ENCODE results near the gene ADGRB3.
"Not testable (repeated sequence)": the region's sequence is repeated elsewhere in the genome, so short reads cannot be mapped to it uniquely, and the experiment has no call there.

Gene ADGRB3

DNA sequence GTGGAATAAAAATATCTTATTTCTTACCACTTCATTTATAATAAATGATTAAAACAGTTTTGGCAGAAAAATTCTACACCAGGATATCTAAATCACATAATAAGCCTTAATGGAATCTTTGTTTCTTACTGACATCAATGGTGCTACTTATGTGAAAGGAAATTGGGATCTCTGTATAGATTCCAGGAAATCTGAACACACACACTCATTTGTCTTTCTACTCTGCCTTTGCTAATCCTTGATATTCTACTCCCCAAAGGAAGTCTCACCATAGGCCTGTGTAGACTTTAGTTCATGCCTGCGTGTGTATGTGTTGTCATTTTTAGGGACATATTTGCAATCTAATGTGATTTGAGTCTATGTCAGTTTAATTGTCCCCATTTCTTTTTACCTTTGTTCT, 7.9 kb downstream of the ADGRB3 start:
- DNase-seq (ENCODE audit: insufficient read length, low spot score) (no peak), FAIRE-seq (no peak)

DNA sequence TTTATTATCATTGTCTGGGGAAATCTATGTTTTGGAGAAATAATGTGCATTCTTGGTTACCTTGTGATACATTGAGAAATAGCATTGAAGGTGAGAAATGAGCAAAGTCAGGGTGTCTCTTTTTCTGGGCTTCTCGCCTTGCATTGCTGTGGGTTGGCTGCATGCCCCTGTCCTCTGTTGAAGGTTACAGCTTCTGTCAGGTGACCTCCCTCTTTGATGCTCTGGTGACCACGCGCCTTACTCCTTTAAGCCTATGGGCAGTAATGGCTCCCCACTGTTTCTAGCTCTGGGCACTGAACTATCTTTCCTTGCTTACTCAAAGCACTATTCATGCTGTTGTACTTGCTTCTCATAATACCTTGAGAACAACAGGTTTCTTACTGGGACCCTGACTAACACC, 14.6 kb downstream of the ADGRB3 start:
- FAIRE-seq (no peak), DNase-seq (ENCODE audit: insufficient read length, low spot score) (no peak)

DNA sequence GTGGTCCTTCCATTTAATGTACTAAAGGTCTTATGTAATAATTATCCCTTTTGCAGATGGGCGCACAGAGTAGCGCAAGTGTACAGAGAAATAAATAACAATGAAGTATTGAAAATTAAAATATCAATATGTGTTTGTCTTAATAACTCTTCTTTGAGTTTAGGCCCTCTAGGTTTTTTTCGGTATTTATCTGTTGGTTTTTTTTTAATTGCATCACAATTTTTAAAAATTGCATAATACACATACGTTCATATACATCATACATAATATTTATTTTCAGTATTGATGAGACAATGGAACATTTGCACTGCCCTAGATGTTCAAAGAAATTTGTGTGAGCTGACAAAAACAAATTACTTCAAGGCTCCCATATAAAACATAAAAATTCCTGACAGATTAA, 15.1 kb downstream of the ADGRB3 start:
- no peak for FAIRE-seq
- DNase-seq (ENCODE audit: insufficient read length, low spot score) = no peak

DNA sequence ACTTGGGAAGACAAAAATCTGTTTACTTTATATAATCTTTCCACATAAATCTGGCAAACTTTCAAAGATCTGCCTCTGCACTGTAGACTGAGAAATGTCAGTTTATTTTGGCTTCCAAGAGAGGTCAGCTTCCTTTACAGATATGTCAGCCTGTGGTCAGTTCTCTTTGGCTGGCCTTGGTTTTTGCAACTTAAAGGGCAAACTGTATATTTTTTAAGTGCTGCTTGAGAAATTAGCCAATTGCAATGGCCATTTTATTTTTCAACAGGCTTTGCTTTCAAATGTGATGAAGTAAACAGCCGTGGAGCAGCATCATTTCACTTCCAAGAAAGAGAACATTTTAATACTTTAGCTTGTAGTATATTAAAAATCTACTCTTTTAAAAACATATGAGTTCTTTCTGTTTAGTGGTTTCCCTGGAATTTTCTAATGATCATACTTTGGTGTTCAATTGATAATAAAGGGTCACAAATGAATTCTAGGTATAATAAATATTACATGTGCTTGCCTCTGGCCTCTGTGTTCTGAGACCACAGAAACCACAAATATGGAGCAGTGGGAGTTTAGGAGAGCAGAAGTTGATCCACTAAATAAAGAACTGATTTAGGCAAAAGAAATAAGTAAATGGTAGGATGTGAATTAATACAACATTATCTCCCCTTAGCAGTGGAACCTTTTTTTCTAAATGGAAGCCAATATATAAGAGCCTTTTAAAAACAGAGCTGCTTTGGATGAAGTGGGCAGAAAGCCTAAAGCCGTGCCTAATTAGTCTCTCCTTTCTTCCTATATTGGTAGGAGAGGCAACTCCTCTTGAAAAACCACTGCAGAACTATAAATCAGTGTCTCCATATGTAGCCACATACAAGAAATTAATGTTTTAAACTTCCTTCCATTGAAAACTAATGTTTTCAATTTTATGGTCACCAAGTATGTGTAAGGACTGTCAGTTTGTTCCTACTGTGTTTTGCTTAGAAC, 16.2 kb downstream of the ADGRB3 start:
- FAIRE-seq (no peak), DNase-seq (ENCODE audit: insufficient read length, low spot score) (no peak)

DNA sequence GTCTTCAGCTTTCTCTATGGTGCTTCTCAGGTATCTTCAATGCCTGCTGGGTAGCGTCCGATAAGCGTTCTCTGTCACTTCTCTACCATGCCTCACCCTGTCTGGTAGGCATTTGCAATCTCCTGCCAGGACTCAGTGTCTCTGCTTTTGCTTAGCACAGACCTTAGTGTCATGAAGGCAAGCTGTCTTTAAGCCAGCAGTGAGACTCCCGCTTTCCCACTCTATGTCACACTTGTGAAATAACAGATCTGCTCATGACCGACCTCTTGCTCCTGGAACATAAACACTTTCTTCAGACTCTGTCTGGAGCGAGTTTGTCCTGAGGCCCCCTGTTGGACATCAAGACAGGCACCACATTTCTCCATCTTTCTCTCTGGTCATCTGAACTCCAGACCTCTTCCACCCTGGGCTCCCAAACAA, 17.0 kb downstream of the ADGRB3 start:
- no peak for FAIRE-seq
- no peak for DNase-seq (ENCODE audit: insufficient read length, low spot score)

DNA sequence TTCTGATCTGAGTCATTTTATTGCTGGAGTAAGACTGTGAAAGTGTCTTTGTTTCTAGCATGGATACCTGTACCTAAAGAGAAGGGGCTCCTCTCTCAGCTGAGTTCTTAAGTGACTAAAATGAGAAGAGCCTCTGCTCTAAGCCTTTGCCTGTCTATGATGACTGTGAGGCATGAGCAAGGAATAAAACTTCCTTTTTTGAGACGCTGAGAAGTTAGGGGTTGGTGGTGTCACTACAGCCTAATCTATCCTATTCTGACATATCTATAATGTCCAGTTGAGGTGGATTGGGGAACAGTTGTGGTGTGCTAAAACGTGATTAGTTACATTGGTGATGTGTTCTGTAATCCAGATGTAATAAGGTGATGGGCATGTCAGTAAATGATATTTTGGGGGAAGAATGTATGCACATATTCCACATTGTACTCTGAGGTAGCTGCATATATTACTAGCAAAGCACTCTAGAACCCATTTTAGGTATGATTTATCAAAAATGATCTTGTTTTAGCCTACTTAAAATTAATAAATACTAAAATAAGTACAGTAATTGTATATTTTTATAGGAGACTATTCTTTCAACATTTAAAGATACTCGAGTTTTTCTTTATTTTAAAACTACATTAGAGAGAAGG, 18.1 kb downstream of the ADGRB3 start:
- DNase-seq (ENCODE audit: insufficient read length, low spot score) = no peak
- no peak for FAIRE-seq

DNA sequence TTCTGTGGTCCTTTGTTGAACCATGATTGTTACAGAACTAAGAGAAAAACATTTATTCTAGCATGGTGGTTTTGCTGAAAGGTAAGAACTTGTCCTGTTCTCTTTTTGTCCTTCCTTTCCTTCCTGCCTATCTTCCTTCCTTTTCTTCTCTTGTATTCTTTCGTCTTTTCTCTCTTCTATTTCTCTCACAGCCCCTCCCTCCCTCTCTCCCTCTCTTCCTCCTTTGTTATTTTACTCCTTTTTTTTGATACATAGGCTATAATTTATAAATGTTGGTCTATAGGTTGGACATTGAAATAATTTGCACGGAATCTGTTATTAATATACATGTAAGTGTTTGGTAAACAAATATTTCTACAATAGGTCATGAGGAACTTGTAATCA, 18.6 kb downstream of the ADGRB3 start:
- DNase-seq (ENCODE audit: insufficient read length, low spot score) (no peak), FAIRE-seq (no peak)

DNA sequence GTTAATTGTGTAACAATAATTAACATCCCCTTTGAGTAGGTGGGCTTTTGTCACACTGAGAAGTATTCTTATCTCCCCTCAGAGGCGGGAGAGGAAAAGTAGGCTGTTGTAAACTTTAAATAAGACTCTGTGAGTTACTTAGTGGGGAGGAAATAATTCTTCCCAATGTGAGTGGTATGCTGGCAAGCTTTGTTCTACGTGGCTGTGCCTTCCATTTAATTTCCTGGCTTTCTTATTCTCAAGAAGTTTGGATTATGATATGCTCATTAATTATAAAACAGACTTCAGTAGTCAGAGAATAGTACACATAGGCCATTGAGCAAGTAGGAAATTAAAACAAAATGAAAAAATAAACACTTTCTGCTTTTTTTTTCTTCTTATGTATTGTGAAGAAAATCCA, 19.1 kb downstream of the ADGRB3 start:
- no peak for FAIRE-seq

DNA sequence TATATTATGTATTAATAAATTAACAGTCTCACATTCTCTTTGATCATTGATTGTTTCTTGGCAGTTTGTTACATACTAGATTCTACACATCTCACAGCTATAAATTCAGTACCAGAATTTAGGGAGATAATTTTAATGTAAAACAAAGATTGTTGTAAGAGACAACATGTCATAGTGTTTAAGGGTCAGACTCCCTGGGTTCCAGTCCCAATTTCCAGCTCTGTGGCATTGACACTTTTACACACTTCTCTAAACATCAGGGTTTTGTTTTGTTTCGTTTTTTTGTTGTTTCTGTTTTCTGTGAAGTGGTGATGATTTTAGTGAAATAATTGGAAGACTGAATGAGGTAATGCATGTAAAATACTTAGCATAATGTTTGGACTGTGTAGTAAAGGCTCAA, 19.9 kb downstream of the ADGRB3 start:
- FAIRE-seq (no peak), DNase-seq (ENCODE audit: insufficient read length, low spot score) (no peak)

More for the DNA sequence above, 19.1 kb downstream of the ADGRB3 start:
- no peak for DNase-seq (ENCODE audit: insufficient read length, low spot score)

DNA sequence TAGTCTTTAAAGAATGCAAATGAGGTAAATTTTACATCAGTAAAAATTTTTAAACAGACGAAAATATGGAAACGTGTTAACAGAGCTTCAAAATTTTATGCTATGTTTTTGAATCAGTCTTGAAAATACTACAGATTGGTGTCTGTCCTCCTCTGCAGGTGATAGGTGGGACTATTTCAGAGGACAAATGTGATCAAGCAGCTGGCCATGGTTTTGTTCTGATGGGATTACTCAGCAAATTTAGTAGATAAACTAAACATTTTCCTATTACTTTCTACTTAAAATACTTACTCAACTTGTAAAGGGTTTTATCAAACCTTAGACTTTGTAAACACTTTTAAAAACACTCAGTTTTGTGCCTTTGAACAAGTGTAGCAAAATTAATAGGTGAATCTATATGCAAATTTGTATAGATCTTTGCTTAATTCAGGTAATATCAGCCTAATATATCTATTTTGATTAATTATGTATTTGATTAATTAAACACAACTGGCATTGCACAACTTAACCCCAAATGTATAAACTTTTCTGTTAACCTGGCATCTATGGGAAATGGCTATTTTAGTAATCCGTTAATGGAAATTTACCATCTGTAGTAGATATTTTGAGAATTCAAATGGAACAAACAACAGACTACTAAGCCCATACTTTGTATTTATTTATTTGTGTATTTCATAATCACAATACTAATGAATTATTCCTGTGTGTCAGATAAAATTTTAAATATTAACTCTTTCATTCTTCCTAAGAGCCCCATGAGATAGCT, 22.5 kb downstream of the ADGRB3 start:
- DNase-seq (ENCODE audit: insufficient read length, low spot score) (no peak), FAIRE-seq (no peak)

DNA sequence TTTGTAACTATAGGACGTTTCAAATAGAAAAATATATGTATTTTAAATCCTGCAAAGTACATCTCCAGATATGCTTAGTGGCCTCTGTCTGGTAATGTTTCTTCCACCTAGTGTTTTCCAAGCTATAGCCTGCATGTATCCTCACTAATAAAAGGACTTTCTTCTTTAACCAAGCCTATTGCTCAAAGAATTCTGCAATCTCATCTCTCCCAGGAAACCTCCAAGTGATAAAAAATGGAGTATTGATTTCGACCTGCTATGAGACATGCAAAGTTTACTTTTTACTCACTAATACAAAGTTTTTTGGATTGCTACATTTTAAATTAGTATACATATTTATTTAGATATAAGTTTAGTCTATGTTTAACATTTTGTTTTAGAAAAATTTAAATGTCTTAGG, 23.3 kb downstream of the ADGRB3 start:
- DNase-seq (ENCODE audit: insufficient read length, low spot score) = no peak
- FAIRE-seq = no peak

DNA sequence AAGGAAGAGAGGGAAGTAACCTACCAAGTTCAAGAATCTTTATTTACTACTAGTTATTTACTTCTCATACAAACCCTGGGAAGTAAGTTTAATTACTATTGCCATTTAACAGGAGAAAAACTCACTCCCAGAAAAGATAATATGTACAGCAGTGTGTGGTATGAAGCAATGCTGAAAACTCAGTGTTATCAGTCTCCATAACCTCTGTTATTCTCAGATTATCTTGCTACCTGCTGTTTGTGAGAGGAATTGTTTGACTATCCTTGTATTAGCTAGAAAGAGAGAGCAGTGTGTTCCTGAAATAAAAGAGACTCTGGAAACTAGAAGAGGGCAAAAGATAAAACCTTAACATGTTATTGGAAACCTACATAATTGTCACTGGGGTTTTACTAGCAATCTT, 38.2 kb downstream of the ADGRB3 start:
- no peak for DNase-seq (ENCODE audit: insufficient read length, low spot score)
- no peak for FAIRE-seq

DNA sequence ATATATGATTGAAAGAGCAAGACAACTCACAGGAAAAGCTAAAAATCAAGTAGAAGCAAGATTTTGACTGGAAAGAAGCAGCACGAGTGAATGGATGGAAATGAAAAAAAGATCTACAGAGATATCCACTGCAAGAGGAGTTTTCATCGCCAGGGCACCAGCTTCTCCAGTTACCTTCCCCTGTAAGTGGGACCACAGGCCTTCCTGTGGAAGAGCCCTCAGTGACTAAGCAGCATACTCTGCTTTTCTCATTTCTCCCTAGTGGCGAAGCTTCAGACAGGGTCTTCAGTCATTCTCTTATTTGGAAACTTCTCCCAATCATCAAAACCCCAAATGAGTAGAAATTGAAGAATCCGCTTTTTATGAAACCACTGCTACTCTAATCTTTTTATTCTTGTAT, 40.5 kb downstream of the ADGRB3 start:
- FAIRE-seq (no peak), DNase-seq (ENCODE audit: insufficient read length, low spot score) (no peak)

DNA sequence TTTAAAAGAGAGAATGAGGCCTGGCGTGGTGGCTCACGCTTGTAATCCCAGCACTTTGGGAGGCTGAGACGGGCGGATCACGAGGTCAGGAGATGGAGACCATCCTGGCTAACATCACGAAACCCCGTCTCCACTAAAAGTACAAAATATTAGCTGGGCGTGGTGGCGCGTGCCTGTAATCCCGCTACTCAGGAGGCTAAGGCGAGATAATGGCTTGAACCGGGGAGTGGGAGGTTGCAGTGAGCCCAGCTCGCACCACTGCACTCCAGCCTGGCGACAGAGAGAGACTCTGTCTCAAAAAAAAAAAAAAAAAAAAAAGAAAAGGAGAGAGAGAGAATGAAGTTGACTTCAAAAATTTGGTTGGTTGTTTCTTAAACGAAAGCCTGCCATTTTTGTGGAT, 41.0 kb downstream of the ADGRB3 start:
- DNase-seq (ENCODE audit: insufficient read length, low spot score) = not testable (repeated sequence)

DNA sequence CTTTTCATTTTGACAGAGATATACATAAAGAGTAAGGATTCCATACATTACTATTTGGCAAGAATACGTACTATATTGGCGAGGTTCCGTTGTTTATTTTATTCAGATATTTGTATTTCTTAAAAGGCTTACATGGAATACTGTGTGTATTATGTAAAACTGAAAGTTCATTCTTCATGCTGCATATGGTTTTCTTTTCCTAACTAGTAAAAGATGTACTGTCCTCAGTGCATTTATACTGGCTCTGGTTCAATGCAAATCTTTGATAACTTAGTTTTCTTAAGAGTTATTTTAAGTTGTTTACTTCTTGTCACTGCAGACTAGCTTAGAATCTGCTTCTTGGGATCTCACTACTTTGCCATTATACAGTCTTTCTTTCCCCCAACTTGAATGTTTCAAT, 42.0 kb downstream of the ADGRB3 start:
- FAIRE-seq = no peak
- no peak for DNase-seq (ENCODE audit: insufficient read length, low spot score)

More for the DNA sequence above, 41.0 kb downstream of the ADGRB3 start:
- FAIRE-seq = not testable (repeated sequence)

DNA sequence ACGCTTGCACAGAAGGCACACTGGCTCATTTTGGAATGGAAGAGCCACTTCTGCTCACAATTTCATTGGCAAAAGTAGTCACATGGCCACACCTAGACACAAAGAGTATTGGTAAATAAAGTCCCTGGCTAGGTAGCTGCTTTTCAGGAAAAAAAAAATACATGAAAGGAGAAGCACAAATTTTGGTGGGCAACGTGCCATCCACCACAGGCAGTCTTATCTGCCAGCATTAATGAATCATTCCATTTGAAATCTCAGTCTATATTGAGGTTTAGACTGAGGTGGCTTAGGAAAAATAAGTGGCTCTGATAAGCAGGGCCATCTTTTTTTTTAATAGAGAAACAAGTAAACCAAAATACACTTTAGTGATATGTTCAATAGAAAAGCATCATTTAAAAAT, 44.3 kb downstream of the ADGRB3 start:
- FAIRE-seq (no peak), DNase-seq (ENCODE audit: insufficient read length, low spot score) (no peak)

DNA sequence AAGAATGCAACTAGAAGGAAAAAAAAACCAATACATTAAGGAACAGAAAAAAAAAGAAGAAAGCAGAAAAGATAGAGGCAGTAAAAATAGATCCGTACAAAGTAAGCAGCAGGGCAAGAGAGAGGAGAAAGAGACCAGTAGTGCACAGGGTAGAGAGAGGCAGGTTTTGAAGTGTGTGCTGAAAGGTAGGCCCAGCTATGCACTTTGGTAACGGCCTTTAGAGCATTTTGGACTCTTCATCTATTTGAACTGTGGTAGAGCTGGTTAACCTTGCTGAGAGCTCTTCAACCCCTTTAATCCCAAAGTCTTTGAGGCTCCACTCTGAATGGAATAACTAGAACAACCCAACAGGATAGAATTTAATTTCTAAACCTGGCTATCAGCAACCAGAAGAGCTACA, 45.2 kb downstream of the ADGRB3 start:
- DNase-seq (ENCODE audit: insufficient read length, low spot score) (no peak), FAIRE-seq (no peak)

DNA sequence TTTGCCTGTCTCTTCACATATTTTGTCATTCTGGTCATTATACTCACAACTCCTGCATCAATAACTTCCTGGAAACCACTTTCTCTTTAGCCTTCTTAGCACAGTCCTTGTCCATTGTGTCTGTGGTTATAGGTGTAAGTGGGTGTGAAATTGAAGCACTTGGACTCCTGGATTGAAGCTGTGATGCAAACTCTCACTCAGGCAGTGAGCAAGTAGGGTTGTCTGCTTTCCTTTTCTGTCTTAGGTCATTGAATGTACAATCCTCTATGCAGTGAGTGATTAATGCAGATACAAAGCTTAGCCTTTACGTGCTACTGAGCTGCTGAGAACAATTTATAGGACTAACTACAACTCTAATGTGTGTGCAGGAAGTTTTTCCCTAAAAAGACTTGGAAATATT, 54.8 kb downstream of the ADGRB3 start:
- FAIRE-seq = no peak
- DNase-seq (ENCODE audit: insufficient read length, low spot score) = no peak

DNA sequence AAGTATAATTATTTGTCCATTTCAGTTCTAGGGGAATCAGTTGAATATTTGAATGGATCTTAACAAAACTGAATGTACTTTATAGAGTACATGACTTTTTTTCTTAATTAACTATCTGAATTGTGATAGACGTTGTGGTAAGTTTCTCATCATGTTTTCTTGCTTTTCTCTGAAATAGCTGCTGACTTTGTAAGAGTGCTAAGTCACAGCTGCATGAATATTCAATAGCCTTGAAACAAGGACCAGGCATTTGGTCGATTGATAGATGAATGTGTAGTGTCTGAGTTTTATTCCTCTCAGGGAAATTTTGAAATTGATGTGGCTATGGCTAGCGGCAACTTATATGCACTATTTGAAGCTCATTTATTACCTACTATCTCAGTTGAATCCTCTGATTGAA, 56.0 kb downstream of the ADGRB3 start:
- FAIRE-seq = no peak

DNA sequence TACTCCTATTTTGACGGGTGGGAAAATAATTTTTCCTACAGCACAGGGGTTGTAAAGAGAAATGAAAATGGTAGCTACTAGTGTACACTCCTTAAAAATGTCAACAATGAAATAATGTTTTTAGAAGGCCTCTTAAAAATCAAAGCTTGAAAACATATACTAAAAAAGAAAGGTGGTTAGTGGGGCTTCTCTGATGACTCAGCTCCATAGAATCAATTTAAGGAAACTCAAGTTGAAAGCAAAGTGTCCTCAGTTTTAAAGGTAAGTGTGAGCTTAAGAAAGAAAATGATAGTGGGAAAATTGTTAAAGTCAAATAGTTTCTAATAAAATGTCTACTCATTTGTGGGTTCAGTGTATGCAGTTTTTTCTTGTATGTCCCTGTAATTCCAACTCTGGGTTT, 58.2 kb downstream of the ADGRB3 start:
- DNase-seq (ENCODE audit: insufficient read length, low spot score) (no peak), FAIRE-seq (no peak)

More for the DNA sequence above, 56.0 kb downstream of the ADGRB3 start:
- DNase-seq (ENCODE audit: insufficient read length, low spot score) = no peak

DNA sequence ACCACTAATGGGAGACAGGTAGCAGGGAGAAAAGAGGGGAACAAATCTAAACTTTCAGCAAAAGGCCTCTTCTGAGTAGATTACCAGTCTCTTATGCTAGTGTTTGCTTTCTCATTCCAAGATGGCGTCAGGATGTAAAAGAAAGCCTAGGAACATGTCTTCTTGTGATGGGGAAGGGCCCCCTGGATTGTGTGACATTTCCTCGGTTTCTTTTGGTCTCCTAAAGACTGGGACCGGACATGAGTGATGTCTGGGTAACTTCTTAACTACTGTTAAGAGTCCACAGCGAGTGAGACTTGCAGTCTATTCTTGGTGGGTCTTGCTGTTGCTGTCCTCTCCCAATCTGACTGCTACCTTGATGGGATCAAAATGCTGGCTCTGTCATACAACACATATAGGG, 60.3 kb downstream of the ADGRB3 start:
- DNase-seq (ENCODE audit: insufficient read length, low spot score) = no peak
- FAIRE-seq = no peak

Measured in HTR-8/SVneo (cell line).